A549 treated with RU486 at 1 μM for 4 hours (cell line): Measurements from ENCODE around the gene AAMDC. TPM values are rescaled to one million over a fixed set of nuclear protein-coding genes. Genes with fewer than 3 reads are reported as not detected.

ENCODE experiments used
- total RNA-seq: library from RNA; stranded (reverse); fragments of 200-300 nt; extraction: Qiagen RNA extraction; gene quantifications from 5 replicates; pipeline ENCODE4 v1.2.3, GENCODE V29; 2022; ENCODE audit warnings: low read depth

Gene AAMDC
- 24.1 to 39.5 TPM (median 30.8 TPM) in 5 replicates for total RNA-seq

GRCh38 chr11:77820565-77821348 lies at the start of gene AAMDC, which contains the start of gene RSF1:
Gene AAMDC (plus strand): TSS chr11:77821144. CDS start chr11:77842497, 21,353 bp downstream.
Gene RSF1 (minus strand): TSS chr11:77820722. CDS start chr11:77820714, 8 bp downstream.

Other genes starting within 250 kb of the AAMDC start
- 1.5 to 3.3 TPM (median 2.6 TPM) in 5 replicates for gene AQP11, start 231.2 kb upstream of the AAMDC start, total RNA-seq
- gene CLNS1A, start 183.3 kb upstream of the AAMDC start, total RNA-seq = 151 to 201 TPM (median 156 TPM) in 5 replicates
- 14.4 to 21.7 TPM (median 17.2 TPM) in 5 replicates for gene RSF1, start 422 bp upstream of the AAMDC start, total RNA-seq
- 16.3 to 20.0 TPM (median 18.2 TPM) in 5 replicates for gene INTS4, start 173.5 kb downstream of the AAMDC start, total RNA-seq
- gene KCTD14, start 202.1 kb downstream of the AAMDC start, total RNA-seq = 1.4 to 2.2 TPM (median 2.0 TPM) in 5 replicates
- gene THRSP, start 242.7 kb downstream of the AAMDC start, total RNA-seq = not detected in 5 replicates